Aorta (tissue), 5 donors: ENCODE data around the gene EXD3. TPM values are rescaled to one million over a fixed set of nuclear protein-coding genes. Genes with fewer than 3 reads are reported as not detected.
"Not testable (repeated sequence)": the region's sequence is repeated elsewhere in the genome, so short reads cannot be mapped to it uniquely, and the experiment has no call there.

Experiments used
- ATAC-seq: fragments of 200-7000 bp; cut with Tn5 transposase; one replicate; pipeline ENCODE4 v1.9.1; 2022; ENCODE audit warnings: moderate library complexity; ENCODE audit not compliant: low FRiP score
- DNase-seq, 2 donors: peaks; one replicate each; pipeline ENCODE4 v3.0.0-alpha.2; 2020
- H3K27ac ChIP-seq, 2 donors: one replicate each; pipeline ENCODE4 v1.5.1; 2013; ENCODE audit warnings: low read length in 2 of 2, mild to moderate bottlenecking in 2 of 2, moderate library complexity in 2 of 2, control low read depth in 1 of 2, inconsistent platforms in 1 of 2, low read depth in 1 of 2
- H3K27me3 ChIP-seq, 2 donors: one replicate each; pipeline ENCODE4 v1.6.1; 2013; ENCODE audit warnings: control low read depth in 1 of 2, low read length in 1 of 2, mild to moderate bottlenecking in 1 of 2, moderate library complexity in 1 of 2; ENCODE audit not compliant: insufficient read depth in 2 of 2, control insufficient read depth in 1 of 2
- H3K36me3 ChIP-seq, 2 donors: one replicate each; pipeline ENCODE4 v1.6.1; 2013; ENCODE audit warnings: control low read depth in 1 of 2, low read length in 1 of 2, mild to moderate bottlenecking in 1 of 2; ENCODE audit not compliant: insufficient read depth in 2 of 2, control insufficient read depth in 1 of 2
- H3K4me1 ChIP-seq, 2 donors: one replicate each; pipeline ENCODE4 v1.6.1; 2013; ENCODE audit warnings: low read length in 2 of 2, control low read depth in 1 of 2, mild to moderate bottlenecking in 1 of 2, moderate library complexity in 1 of 2; ENCODE audit not compliant: insufficient read depth in 2 of 2, control insufficient read depth in 1 of 2
- H3K4me3 ChIP-seq, 2 donors: one replicate each; pipeline ENCODE4 v1.5.1; 2013; ENCODE audit warnings: low read length in 2 of 2, control low read depth in 1 of 2, mild to moderate bottlenecking in 1 of 2
- H3K9me3 ChIP-seq: one replicate; pipeline ENCODE4 v1.6.1; 2013; ENCODE audit warnings: mild to moderate bottlenecking, low read length; ENCODE audit not compliant: control insufficient read depth
- WGBS, 2 donors: extraction: QIAGEN DNeasy Blood & Tissue Kit; methylation state at CpG; one replicate each; pipeline ENCODE4 v1.1.7; 2013; 5-methylcytosine and 5-hydroxymethylcytosine counted together
- intact Hi-C, 2 donors: fragments of 100-400 bp; cut with DNase I; formaldehyde crosslinking; loops; one replicate each; pipeline versions ENCODE4 v1.14.2 to v1.15.0; 2022
- polyA plus RNA-seq, 2 donors: library from polyadenylated mRNA; stranded (reverse); fragments of 200-250 nt; gene quantifications; one replicate each; pipeline ENCODE4 v1.2.3, GENCODE V29; 2013
- total RNA-seq, 2 donors: library from RNA; stranded (reverse); fragmentation: NEBNext Ultra II Directional; extraction: Animal tissue kit (Norgen Biotek cat#: 25700); gene quantifications; one replicate each; pipeline ENCODE4 v1.2.1, GENCODE V29; 2021
- donor health status: healthy with polysubstance abuse.
- donor health status: Bipolar disorder and iron deficiency.
- donor health status: DM: no; HTN: no; CAD: no.
- donor health status: DM: no; HTN: no; CAD: no.
- donor health status: DM: yes; HTN: yes; CAD: no.

The EXD3 gene
- total and polyA plus RNA-seq, 4 donors = 15.9 to 96.8 (median 30.0) TPM

- Histone ChIP-seq H3K27me3 (no peaks in the 10 kb centered on the region), H3K4me1 (peaks cover 2 to 4% of the 10 kb centered on the region in 2 donors), H3K9me3 (no peaks in the 10 kb centered on the region), H3K4me3 (no peak overlapping the region), H3K36me3 (peaks cover 0 to 2% of the 10 kb centered on the region in 2 donors), H3K27ac (no peak overlapping the region)
- DNase-seq (no peak), ATAC-seq (no peak)
- intact Hi-C loops = no loop called here
- 89 to 95% methylated on average over 34 of the region's 34 CpGs for WGBS, 2 donors
Measured at GRCh38 chr9:137266585-137267453, 156.1 kb downstream of the EXD3 start.

DNA sequence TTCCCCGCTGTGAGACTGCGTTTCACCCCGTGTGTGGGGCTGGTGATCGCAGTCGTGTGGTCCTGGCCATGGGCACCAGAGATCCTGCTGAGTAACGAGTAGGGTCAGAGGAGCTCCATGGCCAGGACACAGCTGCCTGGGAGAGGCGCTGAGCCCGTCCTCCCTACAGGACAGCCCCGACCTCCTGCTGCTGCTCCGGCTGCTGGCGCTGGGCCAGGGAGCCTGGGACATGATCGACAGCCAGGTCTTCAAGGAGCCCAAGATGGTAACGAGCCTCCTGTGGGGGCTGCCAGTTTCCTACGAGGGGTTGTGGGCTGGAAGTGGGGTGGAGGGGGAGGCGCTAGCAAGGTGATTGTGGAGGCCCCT, 156.8 kb downstream of the EXD3 start:
- Histone ChIP-seq H3K36me3 (peaks cover 0 to 2% of the 10 kb centered on the region in 2 donors), H3K4me1 (peaks cover 2 to 4% of the 10 kb centered on the region in 2 donors), H3K9me3 (no peaks in the 10 kb centered on the region), H3K27ac (no peak overlapping the region), H3K4me3 (no peak overlapping the region), H3K27me3 (no peaks in the 10 kb centered on the region)
- peak in 1 of 2 donors; percentile 76 for DNase-seq
- intact Hi-C loops = no loop called here
- 85 to 89% methylated on average over 15 of the region's 15 CpGs for WGBS, 2 donors
- ATAC-seq = no peak

DNA sequence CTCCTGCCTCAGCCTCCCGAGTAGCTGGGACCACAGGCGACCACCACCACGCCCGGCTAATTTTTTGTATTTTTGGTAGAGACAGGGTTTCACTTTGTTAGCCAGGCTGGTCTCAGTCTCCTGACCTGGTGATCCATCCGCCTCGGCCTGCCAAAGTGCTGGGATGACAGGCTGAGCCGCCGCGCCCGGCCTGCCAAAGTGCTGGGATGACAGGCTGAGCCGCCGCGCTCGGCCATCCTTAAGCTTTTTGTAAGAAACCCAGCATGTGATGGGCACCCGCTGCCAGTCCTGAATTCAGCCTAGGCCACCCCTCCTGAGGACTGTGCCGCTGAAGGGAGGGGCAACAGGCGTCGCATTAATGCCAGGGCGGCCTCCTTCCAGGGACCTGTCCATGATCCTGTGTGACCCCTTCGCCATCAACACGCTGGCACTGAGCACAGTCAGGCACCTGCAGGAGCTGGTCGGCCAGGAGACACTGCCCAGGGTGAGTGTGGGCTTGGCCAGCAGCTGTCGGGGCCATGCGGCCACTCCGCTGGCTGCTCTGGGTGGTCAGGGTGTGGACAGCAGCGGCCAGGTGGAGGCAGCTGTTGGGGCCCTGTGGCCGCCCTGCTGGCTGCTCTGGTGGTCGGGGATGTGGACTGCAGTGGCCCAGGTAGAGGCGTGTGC, 157.3 kb downstream of the EXD3 start:
- Histone ChIP-seq H3K27ac (no peak overlapping the region), H3K9me3 (no peaks in the 10 kb centered on the region), H3K4me3 (no peak overlapping the region), H3K27me3 (no peaks in the 10 kb centered on the region), H3K4me1 (peaks cover 2 to 4% of the 10 kb centered on the region in 2 donors), H3K36me3 (peaks cover 0 to 2% of the 10 kb centered on the region in 2 donors)
- WGBS, 2 donors = 90 to 96% methylated on average over 29 of the region's 29 CpGs
- ATAC-seq (no peak), DNase-seq (peak in 1 of 2 donors; percentile 35)
- intact Hi-C loops = no loop called here

GRCh38 chr9:137264067-137264466, 158.9 kb downstream of the EXD3 start:
- peak in 1 of 2 donors; percentile 73 for DNase-seq
- intact Hi-C loops = no loop called here
- H3K27me3 ChIP-seq = no peaks in the 10 kb centered on the region
- peaks cover 0 to 4% of the 10 kb centered on the region in 2 donors for H3K4me1 ChIP-seq
- no peak for ATAC-seq
- no peak overlapping the region for H3K27ac ChIP-seq
- WGBS, 2 donors = 92 to 94% methylated on average over 22 of the region's 22 CpGs
- H3K4me3 ChIP-seq = no peak overlapping the region
- no peaks in the 10 kb centered on the region for H3K9me3 ChIP-seq
- peaks cover 0 to 2% of the 10 kb centered on the region in 2 donors for H3K36me3 ChIP-seq

- intact Hi-C loops = no loop called here
- peaks cover 0 to 2% of the 10 kb centered on the region in 2 donors for H3K36me3 ChIP-seq
- no peak overlapping the region for H3K4me3 ChIP-seq
- no peaks in the 10 kb centered on the region for H3K4me1 ChIP-seq
- H3K27ac ChIP-seq = no peak overlapping the region
- DNase-seq (no peak), ATAC-seq (no peak)
- WGBS, 2 donors = 78 to 82% methylated on average over 10 of the region's 10 CpGs
- H3K27me3 ChIP-seq = no peaks in the 10 kb centered on the region
- no peaks in the 10 kb centered on the region for H3K9me3 ChIP-seq
Measured at GRCh38 chr9:137263506-137263905, 159.5 kb downstream of the EXD3 start.

DNA sequence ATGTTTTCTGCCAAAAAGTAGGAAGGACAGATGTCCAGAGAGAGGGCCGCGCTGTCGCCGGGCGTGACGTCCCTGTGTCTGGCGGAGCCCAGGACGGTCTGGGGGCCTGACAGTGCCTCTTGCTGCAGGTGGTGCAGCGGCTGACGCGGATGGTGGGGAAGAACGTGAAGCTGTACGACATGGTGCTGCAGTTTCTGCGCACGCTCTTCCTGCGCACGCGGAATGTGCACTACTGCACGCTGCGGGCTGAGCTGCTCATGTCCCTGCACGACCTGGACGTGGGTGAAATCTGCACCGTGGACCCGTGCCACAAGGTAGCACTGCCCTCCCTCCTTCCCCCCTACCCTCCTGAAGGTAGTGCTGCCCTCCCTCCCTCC, 160.1 kb downstream of the EXD3 start:
- no peaks in the 10 kb centered on the region for H3K4me1 ChIP-seq
- H3K27me3 ChIP-seq = no peaks in the 10 kb centered on the region
- 90 to 93% methylated on average over 24 of the region's 24 CpGs for WGBS, 2 donors
- H3K9me3 ChIP-seq = no peaks in the 10 kb centered on the region
- H3K36me3 ChIP-seq = peaks cover 0 to 2% of the 10 kb centered on the region in 2 donors
- intact Hi-C loops = no loop called here
- H3K4me3 ChIP-seq = no peak overlapping the region
- H3K27ac ChIP-seq = no peak overlapping the region
- DNase-seq = no peak
- ATAC-seq = peak; percentile 51

- H3K36me3 ChIP-seq, H3K4me1 ChIP-seq, DNase-seq, H3K27ac ChIP-seq, H3K27me3 ChIP-seq, H3K4me3 ChIP-seq, ATAC-seq, H3K9me3 ChIP-seq, intact Hi-C loops: not testable (repeated sequence)
- WGBS, 2 donors = 27 to 29% methylated on average over 14 to 15 of the region's 15 CpGs
Measured at GRCh38 chr9:137262173-137262908, 160.6 kb downstream of the EXD3 start.
